Neural progenitor cell (in vitro differentiated cells): ENCODE data around the gene ACACB.

ENCODE experiments used
- CTCF ChIP-seq: fragments of 200-600 bp; sonication (generic); IDR thresholded peaks from 2 replicates; pipeline ENCODE4 v1.5.1; 2017; ENCODE audit warnings: antibody characterized with exemption, mild to moderate bottlenecking
- EZH2 ChIP-seq: fragments of 200-600 bp; sonication (generic); IDR thresholded peaks from 2 replicates; pipeline ENCODE4 v1.6.1; 2017; ENCODE audit warnings: antibody characterized with exemption, mild to moderate bottlenecking, moderate library complexity

- TF ChIP-seq CTCF (no peak), EZH2 (no peak)
Measured at GRCh38 chr12:109113661-109114321, 2.6 kb upstream of the ACACB start.
